NCI-H345 treated with DMSO at 0.1 percent for 48 hours (cell line): ENCODE measurements around the gene EGFR.
A peak's percentile ranks its signal among the peaks of the same experiment; 100 is the strongest.

Experiments
- DNase-seq: peaks from one replicate; lab custom pipeline; 2025; ENCODE audit not compliant: unreplicated experiment; lab: John Stamatoyannopoulos, UW

Gene EGFR

DNA sequence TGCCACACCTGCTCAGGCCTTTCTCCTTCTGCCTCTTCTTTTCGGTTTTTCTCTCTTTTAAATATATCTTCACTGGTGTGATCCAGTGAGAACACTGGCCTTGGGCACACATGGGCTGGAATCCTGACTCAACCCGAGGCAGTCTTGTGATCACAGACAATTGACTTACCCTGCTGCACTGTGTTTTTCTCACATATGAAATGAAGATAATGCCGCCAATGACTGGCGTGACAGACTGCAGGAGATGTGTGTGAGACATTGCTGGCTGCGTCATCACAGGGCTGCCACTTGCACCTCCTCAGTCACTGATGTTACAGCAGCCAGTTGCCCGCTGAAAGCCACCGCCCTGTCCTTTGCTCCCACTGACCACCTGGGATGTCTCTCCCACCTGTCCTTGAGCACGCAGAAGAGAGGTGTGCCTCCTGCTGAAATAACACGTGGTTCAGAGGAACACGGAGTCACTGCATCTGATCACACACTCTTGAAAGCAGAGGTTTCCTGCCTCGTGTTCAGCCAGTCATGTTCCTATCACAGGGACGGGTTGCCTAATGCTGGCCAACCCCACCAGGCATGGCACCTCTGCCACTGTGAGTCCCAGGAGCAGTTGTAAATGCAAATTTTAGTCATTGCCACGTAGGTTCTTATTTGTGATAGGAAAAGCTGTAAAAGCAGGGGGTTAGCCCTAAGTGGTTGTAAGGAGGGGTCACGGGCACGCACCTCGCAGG lies 221.8 kb downstream of the EGFR start:
- DNase-seq, result no peak

DNA sequence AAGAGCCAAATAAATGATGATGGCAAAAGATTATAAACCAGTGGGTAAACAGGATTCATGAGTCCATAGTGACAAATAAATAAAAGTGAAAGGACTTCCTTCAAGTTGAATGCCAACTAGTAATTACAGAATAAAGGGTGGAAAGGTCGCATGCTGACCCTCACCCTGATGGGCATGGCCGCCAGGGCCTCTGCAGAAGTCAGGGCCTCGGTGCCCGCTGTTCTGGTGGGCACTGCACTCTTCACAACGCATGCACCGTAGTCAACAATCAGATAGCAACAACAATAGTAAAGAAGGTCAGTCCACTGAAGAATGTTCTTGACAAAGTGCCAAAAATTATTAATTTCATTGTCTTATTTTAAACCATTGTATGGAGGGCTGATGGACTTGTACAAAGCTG lies 223.1 kb downstream of the EGFR start:
- no peak for DNase-seq

DNA sequence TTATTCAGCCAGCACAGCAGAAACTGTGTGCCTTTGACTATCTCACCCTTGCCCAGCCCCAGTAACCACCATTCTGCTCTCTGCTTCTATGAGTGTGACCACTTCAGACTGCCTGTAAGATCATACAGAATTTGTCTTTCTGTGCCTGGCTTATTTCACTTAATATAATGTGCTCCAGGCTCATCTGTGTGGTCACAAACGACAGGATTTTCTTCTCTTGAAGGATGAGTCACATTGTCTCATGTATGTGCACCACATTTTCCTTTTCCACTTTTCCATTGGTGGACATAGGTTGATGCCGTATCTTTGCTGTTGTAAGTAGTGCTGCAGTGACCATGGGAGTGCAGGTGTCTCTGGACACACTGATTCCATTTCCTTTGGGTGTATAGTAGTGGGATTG lies 223.8 kb downstream of the EGFR start:
- no peak for DNase-seq

DNA sequence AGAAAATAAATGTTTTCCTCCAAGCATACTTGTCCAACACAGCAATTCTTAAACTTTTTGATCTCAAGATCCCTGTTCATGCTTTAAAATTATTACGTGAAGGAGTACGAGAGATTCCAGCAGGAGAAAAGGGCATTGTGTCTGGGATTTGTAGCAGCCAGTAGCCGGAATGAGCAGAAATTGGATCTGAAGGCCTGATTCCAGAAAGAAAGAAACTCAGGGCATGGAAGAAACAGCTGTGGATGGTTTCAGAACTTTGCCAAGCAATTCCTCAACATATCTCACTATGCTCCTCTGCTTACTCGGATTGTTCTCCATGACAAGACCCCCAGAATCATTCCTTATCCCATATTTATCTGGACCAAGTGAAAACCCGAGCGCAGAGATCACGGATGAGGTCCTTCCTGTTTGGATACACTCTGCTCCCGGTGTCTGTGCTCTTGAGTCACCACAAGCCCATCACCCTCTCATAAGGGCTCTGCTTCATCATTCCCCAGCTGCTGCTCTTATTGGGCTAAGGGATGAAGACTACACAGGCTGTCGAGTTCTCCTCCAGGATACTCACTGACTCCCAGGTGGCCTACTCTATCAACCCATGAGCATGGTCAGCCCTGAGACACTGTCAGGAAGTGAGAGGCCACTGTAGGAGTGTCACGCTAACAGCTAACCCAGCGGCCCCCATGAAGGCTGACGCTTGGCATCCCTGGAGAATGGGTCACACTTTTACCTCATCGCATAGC lies 225.4 kb downstream of the EGFR start:
- no peak for DNase-seq

DNA sequence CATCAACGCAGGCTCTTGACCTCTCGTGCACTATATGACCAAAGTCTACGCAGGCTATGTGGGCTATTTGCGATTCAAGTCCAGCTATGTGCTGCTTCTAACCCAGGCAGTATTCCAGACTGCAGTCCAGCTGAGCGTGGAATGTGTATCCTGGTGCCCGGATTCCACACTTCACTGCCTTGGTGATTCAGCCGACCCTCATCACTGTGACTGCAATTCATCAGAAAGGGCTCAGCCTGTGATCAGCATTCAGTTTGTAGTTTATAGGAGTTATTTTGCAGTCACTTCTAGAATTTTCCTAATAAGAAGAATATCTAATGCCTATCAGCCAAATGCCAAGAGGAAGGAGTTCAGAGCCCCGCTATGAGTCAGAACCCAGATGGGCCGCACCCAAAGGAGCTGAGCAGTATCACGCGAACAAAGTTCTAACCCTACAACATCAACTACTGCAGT lies 226.5 kb downstream of the EGFR start:
- DNase-seq, result no peak

DNA sequence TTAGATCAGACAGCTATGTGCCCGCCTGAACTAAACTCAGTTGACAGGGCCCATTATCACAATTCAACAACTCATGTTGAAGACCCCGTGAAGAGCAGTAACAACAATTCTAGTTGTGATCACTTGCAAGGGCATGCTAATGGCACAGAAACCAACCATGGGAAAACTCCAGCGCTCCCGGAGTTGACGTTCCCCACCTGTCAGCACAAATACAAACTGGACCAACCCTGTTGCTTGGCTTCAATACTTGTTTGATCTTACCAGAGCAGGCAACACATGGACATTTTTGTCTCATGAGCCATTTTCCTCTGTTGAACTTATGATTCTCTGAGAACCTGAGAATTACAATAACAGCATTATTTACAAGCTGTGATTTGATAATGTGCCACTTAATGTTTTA lies 227.4 kb downstream of the EGFR start:
- DNase-seq, result no peak

DNA sequence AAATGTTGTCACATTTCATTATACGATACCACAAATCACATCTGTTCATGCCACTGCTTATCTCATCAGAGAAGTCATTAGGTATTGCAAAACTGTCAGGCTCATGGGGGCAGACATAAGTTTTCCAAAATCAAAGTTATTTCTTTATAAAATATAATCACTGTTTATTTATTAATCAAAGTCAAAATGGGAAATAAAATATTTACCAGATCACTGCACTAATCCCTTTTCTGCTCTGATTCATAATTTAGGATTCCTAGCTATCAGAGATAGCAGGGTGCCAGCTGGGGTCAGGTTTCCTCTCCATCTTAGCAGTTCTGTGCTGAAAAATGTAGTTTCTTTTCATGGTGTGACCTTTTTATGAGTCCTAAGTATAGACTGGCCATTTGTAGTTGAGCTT lies 228.6 kb downstream of the EGFR start:
- no peak for DNase-seq

DNA sequence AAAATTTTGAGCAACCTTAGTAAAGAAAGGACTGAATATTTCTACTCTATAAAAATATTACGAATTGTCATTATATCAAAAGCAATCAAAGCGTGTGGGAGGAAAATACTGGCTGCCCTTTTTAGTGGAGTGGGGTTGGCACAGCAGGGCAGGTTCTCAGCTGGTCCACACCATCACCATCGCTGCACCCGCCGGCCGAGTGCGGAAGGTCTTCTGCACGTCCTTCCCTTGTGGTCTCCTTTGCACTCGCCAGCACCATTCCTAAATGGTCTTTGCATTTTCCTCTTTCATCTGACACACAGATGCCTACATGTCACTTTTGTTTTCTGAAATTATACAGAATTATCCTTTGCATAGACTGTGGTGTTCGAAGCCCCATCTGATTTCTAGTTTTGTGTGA lies 229.7 kb downstream of the EGFR start:
- no peak for DNase-seq

DNA sequence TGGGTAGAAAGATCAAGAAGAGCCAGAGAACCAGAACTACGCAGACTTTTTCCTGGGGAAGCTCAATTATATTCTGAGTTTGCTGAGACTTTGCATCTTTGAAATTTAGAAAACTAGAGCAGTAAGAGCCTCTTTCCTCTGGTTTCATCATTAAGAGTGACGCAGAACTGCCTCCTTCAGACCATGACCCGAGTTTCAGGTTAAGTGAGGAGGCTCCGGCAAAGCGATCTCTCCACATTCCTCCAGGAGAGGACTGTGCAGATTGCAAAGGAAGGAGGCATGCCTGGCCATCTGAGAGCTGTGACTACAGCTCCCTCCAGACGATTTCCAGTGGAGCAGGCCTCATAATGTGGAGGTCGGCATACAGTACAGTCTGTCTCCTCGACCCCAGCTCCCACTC lies 230.5 kb downstream of the EGFR start:
- no peak for DNase-seq

DNA sequence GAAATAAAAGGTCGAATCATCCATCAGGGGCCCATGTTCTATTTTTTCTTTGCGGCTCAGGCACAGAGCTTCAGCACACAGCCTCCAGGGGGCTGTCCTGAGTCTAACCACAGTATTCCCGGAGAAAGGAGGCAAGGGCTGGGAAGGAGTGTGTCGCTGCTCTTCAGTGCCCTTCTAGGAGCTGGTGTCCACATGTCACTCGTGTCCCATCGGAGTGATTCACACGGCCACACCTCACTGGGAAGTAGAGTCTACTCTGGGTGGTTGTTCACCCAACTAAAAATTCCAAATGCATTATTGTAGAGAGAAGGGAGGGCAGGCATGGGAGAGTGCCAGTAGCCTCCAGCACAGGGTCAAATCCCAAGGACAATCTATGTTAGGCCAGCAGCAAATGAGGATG lies 231.5 kb downstream of the EGFR start:
- DNase-seq, result no peak

DNA sequence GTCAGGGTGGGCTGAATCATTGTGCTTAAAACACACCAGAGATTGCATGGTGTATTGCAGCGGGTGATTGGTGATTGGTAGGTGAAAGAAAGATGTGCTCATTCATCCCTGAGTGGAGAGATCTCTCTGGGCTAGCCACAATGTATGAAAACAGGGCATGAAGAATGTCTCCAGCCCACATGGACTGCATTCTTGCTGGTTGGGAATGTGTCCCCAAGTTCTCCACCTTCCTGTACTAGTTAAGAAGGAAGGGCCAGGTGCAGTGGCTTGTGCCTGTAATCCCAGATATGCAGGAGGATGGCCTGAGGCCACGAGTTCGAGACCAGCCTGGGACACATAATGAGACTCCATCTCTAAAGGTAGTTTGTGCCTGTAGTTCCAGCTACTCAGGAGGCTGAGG lies 232.5 kb downstream of the EGFR start:
- no peak for DNase-seq

DNA sequence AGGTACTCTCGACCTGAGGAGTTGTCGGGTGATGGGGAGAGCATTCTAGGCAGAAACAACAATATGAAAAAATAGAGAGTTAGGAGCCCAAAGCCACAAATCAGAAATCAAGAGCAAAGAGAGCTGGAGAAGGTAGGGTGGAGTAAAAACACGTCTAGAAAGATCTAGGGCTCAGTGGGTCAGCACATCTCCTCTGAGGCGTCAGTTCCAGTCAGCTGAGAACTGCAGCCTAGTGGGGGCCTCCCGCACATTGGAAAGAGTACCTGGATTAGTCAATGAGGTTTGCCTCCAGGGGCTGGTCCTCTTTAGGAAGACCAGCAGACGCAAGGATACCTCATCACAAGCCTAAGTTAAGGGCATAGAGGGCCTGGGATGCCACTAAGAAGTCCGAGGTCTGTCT lies 233.1 kb downstream of the EGFR start:
- DNase-seq, result no peak

DNA sequence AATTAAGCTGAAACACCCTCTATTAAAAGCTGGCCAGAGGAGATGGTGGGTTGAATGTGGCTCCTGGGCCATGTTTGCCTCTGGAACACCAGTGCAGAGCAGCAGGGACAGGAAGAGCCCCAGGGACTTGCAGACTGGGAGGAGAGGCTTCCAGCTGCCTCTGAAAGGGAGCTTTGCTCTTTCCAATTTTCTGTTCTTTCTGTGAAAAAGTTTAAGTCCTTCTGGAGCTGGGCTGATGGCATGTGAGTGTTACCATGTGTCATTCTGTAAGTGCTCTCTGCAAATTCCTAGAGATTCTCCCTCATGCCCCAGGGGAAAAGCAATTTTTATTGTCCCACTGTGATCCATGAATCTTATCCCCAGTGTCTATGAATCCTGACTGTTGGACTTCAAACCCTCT lies 233.6 kb downstream of the EGFR start:
- no peak for DNase-seq

DNA sequence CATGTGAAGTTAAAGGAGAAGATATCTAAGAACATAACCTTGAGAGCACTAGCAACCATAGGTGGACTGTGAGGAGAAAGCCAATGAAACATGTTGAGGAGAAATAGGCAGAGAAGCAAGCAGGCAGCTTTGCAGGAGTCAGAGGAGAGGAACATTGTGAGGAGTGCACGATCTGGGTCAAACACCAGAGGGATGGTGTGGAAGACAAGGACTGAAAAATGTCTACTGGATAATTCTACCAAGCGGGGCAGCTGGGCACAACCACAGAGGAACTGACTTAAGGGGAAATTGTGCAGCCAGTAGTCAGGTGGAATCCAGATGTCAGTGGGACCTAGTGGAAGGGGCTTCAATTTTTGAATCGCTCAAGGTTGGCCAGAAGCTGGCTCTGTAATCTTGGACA lies 234.4 kb downstream of the EGFR start:
- no peak for DNase-seq

DNA sequence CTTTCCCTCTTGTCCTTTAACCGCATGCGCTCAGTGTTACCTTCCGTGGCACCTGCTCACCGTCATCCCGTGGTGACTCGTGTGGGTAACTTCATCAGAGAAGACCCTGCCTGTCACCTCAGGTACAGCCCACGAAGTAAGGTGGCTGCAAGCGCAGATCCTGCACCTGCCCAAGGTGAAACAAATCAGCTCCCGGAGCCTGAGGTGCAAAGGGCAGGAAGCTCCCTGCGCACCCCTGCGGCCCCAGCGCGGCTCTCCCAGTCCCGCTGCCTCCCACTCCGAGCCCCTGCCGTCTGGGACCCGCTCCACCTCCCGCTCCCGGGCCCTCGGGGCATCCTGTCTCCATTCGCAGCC lies 235.4 kb downstream of the EGFR start:
- no peak for DNase-seq

DNA sequence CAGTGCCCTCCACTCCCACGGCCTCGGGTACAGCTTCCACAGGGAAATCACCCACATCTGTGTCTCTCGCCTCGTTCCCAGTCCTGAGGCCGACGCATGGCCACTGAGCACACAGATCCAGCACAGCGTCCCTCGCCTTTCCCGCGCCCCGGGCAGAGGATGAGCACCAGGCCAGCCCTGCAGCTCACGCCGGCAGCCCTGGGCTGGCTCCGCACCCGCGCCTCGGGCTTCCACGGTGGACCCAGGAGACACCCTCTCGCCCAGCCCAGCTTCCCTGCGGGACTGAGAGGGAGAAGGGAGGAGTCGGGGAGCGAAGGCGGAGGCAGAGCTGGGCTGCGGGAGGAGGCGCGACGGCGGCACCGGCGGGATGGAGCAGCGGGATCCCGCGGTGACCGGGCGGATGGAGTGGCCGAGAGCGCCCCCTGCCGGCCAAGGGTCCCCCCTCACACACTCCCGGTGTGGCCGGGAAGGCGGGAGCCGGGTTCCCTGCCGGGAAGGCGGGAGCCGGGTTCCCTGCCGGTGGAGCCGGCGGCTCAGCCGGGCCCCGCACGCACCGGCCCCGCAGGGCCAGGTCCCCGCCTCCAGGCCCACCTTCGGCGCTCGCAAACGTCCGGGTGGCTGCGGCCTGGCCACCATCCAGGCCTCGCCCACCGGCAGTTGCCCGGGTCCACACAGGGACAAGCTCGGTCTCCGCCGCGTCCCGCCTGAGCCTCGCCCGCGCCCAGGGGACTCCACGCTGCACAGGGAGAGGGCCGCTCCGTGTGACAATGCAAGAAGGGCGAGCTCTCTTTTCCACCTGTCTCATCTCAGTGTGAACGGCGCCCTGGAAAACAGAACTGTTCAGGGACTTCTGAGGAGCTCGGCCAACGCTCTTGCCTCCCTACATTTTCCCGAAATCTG lies 236.0 kb downstream of the EGFR start:
- peak; percentile 67 for DNase-seq

DNA sequence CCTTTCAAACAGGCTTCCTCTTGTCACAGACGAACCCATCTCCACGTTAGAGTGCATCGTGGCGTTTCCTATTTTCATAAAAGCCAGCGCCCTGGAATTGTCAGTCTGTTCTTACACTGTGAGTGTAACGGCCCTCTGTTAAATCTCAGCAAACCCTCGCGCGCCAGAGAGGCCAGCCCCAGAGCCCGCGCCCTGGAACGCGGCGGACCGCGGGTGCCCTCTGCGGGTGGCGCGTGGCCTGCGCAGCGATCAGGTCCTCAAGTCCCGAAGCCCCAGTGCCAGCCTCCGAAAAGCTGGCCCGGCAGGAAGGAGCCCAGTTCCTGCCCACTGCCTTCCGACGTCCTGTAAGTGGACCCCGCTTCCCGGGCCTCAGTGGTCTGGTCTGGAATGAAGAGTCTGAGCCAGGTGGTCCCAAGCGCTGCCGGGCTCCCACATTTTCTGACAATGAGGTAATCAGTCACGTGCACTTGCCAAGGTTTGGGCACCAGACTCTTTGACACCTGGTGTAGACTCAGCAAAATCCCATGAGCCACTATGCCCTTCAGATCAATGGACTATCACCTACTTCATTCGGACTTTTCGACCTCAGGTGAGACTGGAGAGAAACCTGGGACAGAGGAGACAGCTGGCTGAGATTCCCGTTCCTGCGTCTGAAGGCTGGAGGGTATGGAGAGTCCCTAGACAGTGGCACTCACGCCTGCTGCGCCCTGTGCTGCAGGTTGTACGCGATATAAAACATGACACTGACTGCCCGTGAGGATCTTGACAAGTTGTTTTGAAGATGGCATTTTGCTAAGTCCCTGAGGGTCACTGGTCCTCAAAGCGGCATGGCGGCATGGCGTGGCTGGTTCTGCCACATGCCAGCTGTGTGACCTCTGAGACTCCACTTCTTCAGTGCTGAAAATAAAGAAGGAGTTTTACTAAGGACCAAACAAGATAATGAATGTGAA lies 237.0 kb downstream of the EGFR start:
- DNase-seq, result peak; percentile 68

DNA sequence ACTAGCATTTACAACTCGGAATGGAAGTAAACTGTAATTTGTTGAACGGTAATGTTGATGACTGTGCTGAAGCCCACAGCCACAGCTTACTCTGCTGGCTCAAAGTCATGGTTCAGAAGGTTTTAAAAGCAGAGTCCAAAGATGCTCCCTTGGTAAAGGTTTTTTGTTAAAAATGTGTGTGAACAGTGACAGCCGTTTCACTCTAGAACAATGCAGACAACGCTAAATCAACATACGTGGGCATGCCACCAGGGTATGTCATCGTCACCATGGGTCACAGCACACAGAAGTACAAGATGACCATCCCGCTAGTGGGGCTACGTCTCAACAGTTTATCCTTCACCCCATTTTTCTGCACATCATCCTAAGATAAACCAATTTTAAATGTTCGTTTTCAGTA lies 239.8 kb downstream of the EGFR start:
- DNase-seq, result no peak

DNA sequence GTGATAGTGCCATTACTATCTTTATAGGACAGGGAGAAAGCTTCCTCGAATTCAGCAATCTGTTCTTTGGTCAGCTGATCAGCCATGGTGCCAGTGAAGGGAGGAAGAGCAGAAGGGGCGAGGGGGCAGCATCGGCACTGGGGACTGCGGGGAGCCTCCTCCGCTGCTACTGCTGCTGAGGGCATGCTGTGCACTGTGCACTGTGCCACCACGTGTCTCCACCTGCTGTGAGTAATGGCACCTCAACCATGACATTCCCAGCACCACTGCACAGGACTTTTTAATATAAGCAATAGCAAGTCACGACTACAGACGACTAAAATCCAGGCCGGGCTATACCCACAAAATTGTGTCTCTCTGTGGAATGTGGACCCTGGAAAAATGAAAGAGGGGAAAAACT lies 241.4 kb downstream of the EGFR start:
- no peak for DNase-seq

DNA sequence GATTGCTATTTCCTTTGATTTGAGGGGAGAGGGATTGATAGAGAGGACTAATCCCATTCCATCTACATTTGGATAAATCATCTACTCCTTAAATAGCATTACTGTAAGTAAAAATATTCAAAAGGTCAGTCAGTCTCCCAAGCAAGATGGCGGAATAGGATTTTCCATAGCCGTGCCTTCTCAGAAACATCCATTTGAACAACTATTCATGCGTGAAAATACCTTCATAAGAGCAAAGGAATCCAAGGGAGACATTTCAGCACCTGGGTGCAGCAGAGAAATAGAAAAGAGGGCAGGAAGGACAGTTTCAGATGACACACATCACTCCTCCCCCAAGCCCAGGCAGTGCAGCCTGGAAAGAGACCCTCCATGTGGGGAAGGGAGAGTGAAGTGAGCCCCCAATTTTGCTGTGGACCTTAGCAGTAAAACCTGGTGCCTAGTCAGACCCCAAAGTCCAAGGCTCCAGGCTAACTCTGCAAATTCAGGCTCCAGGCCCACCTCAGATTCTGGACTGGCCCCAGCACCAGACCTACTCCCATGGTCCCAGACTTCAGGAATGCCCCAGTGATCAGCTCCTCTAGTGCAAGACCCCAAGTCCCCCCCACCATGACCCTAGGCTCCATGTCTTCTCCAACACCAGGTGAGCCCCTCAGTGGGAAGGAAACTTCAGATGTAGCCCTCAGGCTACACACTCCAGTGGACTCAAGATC lies 242.0 kb downstream of the EGFR start:
- DNase-seq, result no peak
